T-helper 2 cell (primary cell): ENCODE results near the gene TMEM242.

ENCODE experiments used
- DNase-seq, 5 experiments: peaks; one replicate each; pipeline versions ENCODE4 v3.0.0 to v3.0.0-alpha.2; 2012 to 2022

Gene TMEM242

GRCh38 chr6:157287923-157288322, 35.4 kb downstream of the TMEM242 start:
- no peak for DNase-seq

DNA sequence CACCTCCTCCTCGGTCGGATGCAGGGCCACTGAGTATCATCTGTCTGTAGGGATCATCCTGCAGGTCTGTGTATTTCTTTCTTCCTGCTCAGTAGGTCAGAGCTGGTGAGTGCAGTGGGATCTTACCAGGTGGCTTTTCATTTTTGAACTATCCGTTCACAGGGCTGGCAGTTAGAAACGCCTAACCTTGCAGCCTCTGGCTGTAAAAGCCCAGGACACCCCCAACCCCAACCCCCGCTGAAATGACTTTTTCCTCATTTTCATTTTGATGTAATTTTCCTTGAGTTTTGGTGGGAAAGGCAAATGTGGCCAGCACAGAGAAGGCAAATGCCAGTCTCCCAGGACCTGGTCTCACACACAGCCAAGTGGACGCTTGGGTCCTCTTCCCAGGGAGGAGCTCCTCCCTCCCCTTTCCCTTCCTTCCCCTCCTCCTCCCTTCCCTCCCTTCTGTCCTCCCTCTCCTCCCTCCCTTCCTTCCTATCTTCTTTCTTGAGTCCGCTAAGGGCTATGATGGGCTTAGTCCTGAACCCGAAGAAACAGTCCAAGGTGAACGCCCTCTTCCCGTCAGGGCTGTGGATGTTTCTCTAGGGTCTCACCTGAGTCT, 36.0 kb downstream of the TMEM242 start:
- DNase-seq, result no peak

- no peak for DNase-seq
Observed at GRCh38 chr6:157285422-157285779, 37.9 kb downstream of the TMEM242 start.

GRCh38 chr6:157284738-157285421, 38.4 kb downstream of the TMEM242 start:
- DNase-seq, result no peak

DNA sequence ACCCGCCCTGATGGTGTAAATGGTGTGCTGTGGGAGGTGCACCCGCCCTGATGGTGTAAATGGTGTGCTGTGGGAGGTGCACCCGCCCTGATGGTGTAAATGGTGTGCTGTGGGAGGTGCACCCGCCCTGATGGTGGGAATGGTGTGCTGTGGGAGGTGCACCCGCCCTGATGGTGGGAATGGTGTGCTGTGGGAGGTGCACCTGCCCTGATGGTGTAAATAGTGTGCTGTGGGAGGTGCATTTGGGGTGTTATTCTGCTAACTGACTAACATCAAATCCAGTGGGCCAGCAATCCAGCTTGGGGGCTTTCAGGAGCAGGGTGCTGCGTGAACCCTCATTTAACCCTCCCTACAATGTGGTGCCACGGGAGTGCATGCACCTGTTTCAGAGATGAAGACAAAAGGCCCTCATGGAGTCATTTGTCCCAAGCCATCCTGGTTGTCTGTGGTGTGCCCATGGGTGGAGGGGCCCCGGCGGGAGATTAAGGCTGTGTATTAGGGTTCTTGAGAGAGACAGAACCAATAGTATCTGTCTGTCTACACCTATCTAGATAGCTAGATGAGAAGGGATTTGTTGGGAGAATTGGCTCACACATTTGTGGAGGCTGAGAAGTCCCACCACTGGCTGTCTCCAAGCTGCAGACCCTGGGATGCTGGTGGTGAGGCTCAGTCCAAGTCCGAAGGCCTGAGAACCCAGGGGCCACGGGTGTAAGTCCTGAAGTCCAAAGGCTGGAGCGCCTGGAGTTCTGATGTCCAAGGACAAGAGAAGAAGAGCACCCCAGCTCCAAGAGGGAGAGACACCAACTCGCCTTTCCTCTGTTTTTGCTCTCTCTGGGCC, 39.2 kb downstream of the TMEM242 start:
- DNase-seq, result no peak

DNA sequence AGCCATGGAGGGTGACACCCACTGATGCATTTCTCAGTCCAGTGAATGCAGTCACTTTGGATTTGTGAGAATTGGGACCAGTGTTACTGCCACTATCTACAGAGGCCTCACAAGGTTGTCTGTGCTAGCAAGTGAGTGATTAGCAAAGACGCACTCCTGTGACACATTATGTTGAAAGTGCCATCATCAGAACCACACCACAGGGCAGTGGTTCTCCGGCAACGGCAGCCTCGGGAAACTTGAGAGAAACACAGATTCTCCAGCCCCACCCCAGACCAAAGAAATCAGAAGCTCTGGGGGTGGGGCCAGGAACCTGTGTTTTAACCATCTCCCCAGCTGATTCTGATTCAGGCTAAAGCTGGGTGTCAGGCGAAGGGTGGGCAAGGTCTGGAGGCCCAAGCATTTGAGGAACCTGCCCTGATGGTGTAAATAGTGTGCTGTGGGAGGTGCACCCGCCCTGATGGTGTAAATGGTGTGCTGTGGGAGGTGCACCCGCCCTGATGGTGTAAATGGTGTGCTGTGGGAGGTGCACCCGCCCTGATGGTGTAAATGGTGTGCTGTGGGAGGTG, 39.9 kb downstream of the TMEM242 start:
- DNase-seq, result peak in 1 of 5 experiments; percentile 44

GRCh38 chr6:157282284-157282683, 41.0 kb downstream of the TMEM242 start:
- DNase-seq, result no peak

GRCh38 chr6:157281570-157281969, 41.7 kb downstream of the TMEM242 start:
- DNase-seq, result no peak

DNA sequence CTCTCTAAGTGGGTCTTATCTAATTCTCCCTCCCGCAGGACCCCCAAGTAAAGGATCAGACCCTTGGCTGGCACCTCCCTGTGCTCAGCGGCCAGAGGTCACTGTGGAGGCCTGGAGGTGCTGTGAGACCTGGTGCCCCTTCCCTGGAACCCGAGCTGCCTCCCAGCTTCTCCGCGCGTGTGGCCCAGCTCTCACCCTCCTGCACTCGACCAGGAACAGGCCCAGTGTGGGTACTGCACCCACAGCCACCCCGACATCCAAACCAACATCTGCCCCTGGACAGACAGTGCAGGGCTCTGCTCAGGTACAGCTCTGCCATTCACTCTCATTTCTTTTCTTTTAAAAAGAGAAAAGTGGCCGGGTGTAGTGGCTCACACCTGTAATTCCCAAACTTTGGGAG, 42.4 kb downstream of the TMEM242 start:
- DNase-seq, result no peak

DNA sequence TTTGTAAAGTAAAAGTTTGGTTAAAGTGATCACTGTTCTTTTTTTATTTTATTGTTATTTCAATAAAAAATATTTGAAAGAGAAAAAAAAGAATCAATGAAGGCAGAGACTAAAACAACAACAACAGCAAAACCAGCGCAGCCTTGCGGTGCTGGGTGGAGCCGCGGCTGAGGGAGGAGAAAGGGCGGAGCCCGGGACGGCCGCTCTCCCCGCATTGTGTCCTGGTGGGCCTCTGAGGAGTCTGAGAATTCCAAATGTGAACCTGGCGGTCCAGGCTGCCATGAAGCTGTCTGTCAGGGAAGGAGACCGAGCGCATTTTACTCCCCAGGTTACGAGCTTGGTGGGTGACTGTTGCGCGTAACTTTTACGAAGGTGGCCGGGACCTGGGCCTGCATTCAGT, 43.2 kb downstream of the TMEM242 start:
- DNase-seq, result no peak

GRCh38 chr6:157278171-157278570, 45.1 kb downstream of the TMEM242 start:
- DNase-seq, result no peak

- no peak for DNase-seq
Observed at GRCh38 chr6:157276731-157277130, 46.6 kb downstream of the TMEM242 start.

DNA sequence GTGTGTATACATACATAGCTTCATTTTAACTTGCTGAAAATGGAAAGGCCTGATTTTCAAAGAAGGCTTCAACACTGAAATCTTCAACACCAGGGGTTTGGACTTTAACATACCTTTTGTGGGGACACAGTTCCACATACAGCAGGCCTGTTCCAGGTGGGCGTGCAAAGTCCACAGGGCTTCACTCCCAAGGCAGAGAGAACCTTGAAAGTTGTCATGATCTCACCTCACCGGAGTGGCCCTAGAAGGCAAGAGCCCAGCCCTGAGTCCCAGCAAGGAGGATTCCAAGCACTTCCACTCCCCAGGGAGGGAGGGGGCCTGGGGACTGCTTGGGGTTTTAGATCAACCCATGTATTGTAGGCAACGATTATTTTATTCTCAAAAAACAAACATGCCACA, 47.2 kb downstream of the TMEM242 start:
- no peak for DNase-seq

DNA sequence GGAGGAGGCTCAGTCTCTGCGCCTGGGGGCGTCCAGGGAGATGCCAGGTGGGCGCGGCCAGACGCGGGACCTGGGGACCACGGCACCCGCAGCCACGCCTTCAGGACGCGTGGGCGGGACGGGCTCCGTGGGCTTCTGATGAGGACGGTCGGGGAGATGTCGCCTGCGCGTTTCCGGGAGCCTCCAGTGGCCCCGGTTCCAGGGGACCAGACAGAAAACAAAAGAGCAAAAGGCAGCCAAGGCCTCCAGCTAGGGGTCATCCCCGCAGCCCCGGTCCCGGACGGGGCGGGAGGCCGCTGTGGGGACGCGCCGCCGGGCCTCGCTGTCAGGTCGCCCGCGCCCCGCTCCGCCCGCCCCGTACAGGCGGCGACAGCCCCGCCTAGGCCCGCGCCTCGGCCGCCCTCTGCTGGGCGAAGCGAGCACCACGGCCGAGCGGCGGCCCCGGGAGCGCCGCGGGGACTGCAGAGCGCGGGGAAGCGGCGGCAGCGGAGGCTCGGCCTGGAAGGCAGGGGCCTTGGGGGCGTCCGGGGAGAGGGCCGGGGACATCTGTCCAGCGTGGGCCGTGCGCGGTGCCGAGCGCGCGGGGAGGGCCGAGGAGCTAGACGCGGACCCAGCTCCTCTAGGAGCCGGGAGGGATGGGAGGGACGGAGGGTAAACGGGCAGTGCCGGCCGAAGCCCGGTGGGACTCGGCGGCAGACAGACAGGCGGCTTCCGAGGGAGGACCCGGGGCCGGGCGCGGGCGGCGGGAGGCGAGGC, 48.7 kb downstream of the TMEM242 start:
- peak; percentile 66 to 83 (median 81) for DNase-seq

GRCh38 chr6:157273756-157274470, 49.4 kb downstream of the TMEM242 start:
- DNase-seq, result peak; percentile 39 to 73 (median 54)

DNA sequence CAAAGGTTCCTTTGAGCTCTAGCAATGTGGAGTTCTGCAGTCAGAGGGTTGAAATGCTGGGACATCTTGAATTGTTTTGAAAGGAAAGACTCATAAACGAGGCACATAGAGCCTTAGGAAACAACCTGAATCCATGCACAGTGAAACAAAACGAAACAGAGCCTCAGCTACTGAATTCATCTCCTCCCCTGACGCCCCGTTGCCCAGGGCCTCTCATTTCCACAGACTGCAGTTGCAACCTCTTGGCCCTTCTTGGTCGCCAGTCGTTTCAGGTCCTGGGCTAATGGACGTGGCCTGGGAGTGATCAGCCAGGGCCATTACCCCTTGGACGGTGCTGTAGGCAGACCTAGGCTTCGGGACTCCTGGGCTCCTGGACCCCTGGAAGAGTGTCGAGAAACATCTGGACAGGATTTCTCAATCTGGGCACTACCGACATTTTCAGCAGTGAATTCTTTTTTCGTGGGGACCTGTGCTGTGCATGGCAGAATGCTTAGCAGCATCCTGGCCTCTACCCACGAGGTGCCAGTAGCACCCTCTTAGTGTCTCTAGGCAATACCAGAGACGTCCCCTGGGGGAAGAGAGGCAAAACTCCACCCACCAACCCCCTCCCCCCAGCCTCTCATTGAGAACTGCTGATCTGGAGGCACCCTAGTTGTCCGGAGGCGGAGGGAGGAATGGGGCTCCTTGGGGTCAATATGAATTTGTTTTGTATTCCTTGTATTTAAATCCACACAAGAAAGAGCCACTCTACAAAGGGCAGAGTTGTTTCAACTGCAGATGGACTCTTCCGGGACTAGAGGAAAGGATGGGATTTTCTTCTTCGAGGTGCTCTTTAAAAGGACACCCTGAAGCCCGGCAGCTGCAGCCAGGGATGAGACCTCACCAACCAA, 50.2 kb downstream of the TMEM242 start:
- DNase-seq, result peak in 2 of 5 experiments; percentile 24 to 62

- no peak for DNase-seq
Observed at GRCh38 chr6:157272372-157272771, 50.9 kb downstream of the TMEM242 start.

DNA sequence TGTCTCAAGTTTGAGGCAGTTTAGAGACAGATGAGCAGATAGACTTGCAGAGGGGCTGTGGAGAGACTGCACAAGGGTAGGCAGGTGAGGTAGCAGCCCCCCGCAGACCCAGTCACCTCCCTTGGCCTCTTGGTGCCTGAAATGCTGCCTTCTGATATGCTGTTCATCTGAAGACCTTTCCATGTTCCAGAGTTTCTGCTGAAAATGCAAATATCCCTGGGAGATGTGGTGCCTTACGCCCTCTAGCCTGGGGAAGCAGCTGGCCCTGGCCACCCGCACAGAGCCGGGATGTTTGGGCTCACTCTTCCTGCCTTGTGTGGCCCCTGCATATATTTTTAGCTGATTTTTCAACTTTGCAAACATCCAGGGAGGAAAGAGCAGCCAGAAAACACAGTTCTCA, 51.4 kb downstream of the TMEM242 start:
- no peak for DNase-seq

GRCh38 chr6:157271441-157271840, 51.9 kb downstream of the TMEM242 start:
- DNase-seq, result no peak

DNA sequence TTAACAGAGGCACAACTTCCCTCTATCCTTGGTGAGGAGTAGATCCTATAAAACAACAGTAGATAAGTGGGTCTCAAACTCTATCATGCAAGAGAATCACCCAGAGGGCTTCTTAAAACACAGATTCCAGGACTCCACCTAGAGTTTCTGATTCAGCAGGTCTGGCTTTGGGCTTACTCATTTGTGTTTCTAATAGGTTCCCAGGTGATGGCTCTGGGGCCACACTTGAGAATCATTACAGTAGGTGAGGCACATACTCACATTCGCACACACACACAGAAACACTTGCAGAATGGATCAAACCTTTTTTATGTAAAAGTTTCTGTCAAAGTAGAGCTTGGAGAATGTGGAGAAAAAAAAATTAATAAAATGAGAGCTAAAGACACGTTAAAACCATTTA, 52.4 kb downstream of the TMEM242 start:
- DNase-seq, result no peak

DNA sequence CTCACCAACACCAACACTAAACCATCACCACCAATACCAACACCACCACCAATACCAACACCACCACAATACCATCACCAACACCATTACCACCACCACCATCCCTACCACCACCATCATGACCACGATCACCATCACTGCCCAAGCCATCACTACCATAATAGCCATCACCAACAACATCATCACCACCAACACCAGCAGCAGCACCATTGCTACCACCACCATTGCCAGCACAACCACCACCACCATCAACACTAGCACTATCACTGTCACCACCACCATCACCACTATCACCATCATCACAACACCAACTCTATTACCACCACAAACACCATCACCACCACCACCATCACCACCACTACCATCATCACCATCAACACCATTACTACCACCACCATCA, 53.0 kb downstream of the TMEM242 start:
- DNase-seq, result no peak
